ENCODE data around the gene LFNG. TPM values are rescaled to one million over a fixed set of nuclear protein-coding genes. Genes with fewer than 3 reads are reported as not detected.
"Not testable (repeated sequence)": the region's sequence is repeated elsewhere in the genome, so short reads cannot be mapped to it uniquely, and the experiment has no call there.

Gene LFNG
- total RNA-seq, 4 donors from 2014 or later: 17.9 to 162 (median 80.6) TPM

DNA sequence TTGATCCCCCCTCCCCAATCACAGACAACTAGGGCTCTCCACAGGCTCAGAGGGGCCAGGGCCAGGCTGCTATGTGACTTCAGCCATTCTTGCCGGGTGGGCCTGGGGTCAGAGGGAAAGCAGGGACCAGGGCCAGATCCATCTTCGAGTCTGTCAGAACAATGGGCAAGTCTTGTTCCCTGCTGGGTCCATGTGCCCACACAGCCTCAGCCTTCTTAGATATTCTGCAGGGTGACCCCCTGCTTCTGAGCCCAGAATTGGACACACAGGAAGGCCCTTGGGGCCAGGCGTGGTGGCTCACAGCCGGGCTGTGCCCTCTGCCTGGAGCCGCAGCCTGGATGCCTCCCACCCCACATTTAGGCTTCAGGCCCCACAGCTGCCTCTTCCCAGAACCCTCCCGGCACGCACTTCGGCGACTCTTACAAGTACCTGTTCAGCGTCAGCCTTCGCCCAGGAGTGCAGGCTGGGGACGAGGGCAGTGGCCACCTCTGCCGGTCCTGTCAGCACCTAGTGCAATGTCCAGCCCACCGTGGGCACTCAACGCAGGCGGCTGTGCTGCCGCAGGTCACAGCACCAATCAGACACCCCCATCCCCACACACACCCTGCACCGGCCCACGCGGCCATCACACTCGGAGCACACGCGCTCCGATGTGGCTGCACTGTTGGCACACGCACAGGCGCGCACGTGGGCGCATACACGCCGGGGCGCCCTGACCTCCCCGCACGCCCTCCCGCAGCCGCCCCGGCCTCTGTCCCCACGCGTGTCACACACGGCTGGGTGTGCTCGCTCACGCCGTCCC is 11.6 kb downstream of the LFNG start:
- H3K36me3 ChIP-seq; intact Hi-C loops (cut with DNase I; ENCODE audit: low total_unique reads); DNase-seq; H3K4me3 ChIP-seq; in situ Hi-C loops (cut with MboI; ENCODE audit: low pct_ligation_motif_present in 1 of 4, low pct_unique_long_range_greater_than_20kb in 1 of 4, low sequenced_read_pairs in 3 of 4); H3K9me3 ChIP-seq; H3K27me3 ChIP-seq: not testable (repeated sequence)
- H3K4me1 ChIP-seq: peaks cover 37 to 66% (median 53%) of the 10 kb centered on the region in 4 donors
- WGBS, 2 donors (ENCODE audit: low coverage in 1 of 2): 20 to 58% methylated on average over 6 to 18 of the region's 43 CpGs
- peak in 1 of 3 donors; percentile 32 for TF ChIP-seq POLR2AphosphoS5 (IDR thresholded peaks at IDR 0.05)
- H3K27ac ChIP-seq: peak overlapping the region; percentile 67 to 94 (median 84)

DNA sequence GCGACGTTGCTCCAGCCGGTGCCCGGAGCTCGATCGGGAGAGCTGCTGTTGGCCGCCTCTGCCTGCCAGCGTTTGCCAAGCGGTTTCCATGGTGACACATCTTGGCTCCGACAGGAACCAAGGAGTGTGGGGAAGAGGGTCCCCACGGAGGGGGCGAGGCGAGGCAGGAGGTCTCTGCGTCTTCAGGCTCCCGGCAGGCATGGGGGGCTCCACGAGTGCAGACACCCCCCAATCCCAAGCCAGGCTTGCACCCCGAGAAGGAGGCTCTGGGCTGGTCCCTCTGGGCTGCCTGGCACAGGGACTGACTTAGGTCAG is 12.2 kb downstream of the LFNG start:
- H3K27me3 ChIP-seq; intact Hi-C loops (cut with DNase I; ENCODE audit: low total_unique reads); H3K36me3 ChIP-seq; H3K4me3 ChIP-seq; in situ Hi-C loops (cut with MboI; ENCODE audit: low pct_ligation_motif_present in 1 of 4, low pct_unique_long_range_greater_than_20kb in 1 of 4, low sequenced_read_pairs in 3 of 4); DNase-seq; H3K9me3 ChIP-seq: not testable (repeated sequence)
- Histone ChIP-seq H3K27ac (peak overlapping the region in 3 of 4 donors; percentile 6 to 78 (median 67)), H3K4me1 (peaks cover 32 to 60% (median 47%) of the 10 kb centered on the region in 4 donors)
- 50% methylated on average over 3 of the region's 17 CpGs; no CpG with 5 or more reads in 1 of the 2 donors for WGBS, 2 donors (ENCODE audit: low coverage in 1 of 2)

DNA sequence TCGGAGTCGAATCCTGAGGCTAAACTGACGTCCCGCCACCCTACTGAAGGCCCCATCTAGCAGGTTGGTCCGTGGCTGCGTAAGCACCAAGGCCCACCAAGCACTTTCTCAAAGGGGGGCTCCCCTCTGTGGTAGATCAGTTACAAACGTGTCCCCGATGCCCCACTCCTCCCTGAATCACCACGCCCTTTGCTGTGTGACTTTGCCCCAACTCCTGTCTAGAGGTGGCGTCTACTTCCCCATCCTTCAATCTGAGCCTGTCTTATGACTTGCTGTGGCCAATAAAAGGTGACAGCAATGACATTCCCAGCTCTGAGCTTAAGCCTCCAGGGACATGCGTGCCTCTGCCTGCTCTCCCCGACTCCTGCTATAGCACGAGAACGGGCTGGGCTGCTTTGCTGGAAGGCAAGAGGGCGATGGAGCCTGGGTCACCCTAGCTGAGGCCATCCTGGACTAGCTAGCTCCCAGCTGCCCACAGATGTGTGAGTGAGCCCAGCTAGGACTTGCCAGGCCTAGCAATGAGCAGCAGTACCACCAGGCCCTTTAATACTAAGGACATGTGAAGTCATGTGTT is 12.7 kb downstream of the LFNG start:
- H3K4me3 ChIP-seq; H3K36me3 ChIP-seq; in situ Hi-C loops (cut with MboI; ENCODE audit: low pct_ligation_motif_present in 1 of 4, low pct_unique_long_range_greater_than_20kb in 1 of 4, low sequenced_read_pairs in 3 of 4); H3K27me3 ChIP-seq; H3K9me3 ChIP-seq; intact Hi-C loops (cut with DNase I; ENCODE audit: low total_unique reads): not testable (repeated sequence)
- Histone ChIP-seq H3K27ac (peak overlapping the region in 1 of 4 donors; percentile 78), H3K4me1 (peaks cover 27 to 55% (median 42%) of the 10 kb centered on the region in 4 donors)
- WGBS, 2 donors (ENCODE audit: low coverage in 1 of 2): 64% methylated on average over 9 of the region's 15 CpGs; no CpG with 5 or more reads in 1 of the 2 donors
- peak in 2 of 3 donors; percentile 28 to 46 for TF ChIP-seq POLR2AphosphoS5 (IDR thresholded peaks at IDR 0.05)
- DNase-seq: peak; percentile 58

DNA sequence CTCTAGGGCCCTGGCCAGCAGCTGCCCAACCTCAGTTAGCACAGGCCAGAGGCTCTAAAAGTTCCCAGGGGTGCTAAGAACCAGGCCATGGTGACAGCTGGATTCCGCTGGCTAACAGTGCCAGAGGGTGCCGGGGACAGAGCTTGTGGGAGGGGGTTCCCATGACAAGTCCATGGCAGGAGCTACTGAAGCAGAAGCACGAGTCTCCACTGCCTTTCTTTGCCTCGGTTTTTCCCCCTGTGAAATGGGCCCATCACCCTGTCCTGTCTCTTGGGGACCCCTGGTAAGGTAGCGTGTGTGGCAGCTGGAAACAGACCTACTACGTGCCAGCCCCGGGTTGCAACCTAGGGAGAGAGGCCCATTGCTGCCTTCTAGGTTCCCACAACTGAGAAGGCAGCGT is 13.2 kb downstream of the LFNG start:
- H3K27ac ChIP-seq; H3K36me3 ChIP-seq; intact Hi-C loops (cut with DNase I; ENCODE audit: low total_unique reads); H3K4me3 ChIP-seq; in situ Hi-C loops (cut with MboI; ENCODE audit: low pct_ligation_motif_present in 1 of 4, low pct_unique_long_range_greater_than_20kb in 1 of 4, low sequenced_read_pairs in 3 of 4); H3K27me3 ChIP-seq; DNase-seq; H3K9me3 ChIP-seq: not testable (repeated sequence)
- 78% methylated on average over 6 of the region's 8 CpGs; no CpG with 5 or more reads in 1 of the 2 donors for WGBS, 2 donors (ENCODE audit: low coverage in 1 of 2)
- H3K4me1 ChIP-seq: peaks cover 22 to 49% (median 37%) of the 10 kb centered on the region in 4 donors

- intact Hi-C loops (cut with DNase I; ENCODE audit: low total_unique reads); H3K27me3 ChIP-seq; in situ Hi-C loops (cut with MboI; ENCODE audit: low pct_ligation_motif_present in 1 of 4, low pct_unique_long_range_greater_than_20kb in 1 of 4, low sequenced_read_pairs in 3 of 4); H3K36me3 ChIP-seq; DNase-seq; H3K4me3 ChIP-seq; H3K9me3 ChIP-seq; H3K27ac ChIP-seq: not testable (repeated sequence)
- peaks cover 16 to 42% (median 32%) of the 10 kb centered on the region in 4 donors for H3K4me1 ChIP-seq
- WGBS, 2 donors (ENCODE audit: low coverage in 1 of 2): 65% methylated on average over 4 of the region's 8 CpGs; no CpG with 5 or more reads in 1 of the 2 donors
Measured at GRCh38 chr7:2533566-2533965, 14.0 kb downstream of the LFNG start.

GRCh38 chr7:2534214-2534613 is 14.6 kb downstream of the LFNG start:
- no CpG with 5 or more reads among the region's 34 CpGs for WGBS, 2 donors (ENCODE audit: low coverage in 1 of 2)
- H3K27ac ChIP-seq; DNase-seq; H3K9me3 ChIP-seq; H3K36me3 ChIP-seq; H3K4me3 ChIP-seq; intact Hi-C loops (cut with DNase I; ENCODE audit: low total_unique reads); in situ Hi-C loops (cut with MboI; ENCODE audit: low pct_ligation_motif_present in 1 of 4, low pct_unique_long_range_greater_than_20kb in 1 of 4, low sequenced_read_pairs in 3 of 4); H3K27me3 ChIP-seq: not testable (repeated sequence)
- peaks cover 10 to 35% (median 25%) of the 10 kb centered on the region in 4 donors for H3K4me1 ChIP-seq

DNA sequence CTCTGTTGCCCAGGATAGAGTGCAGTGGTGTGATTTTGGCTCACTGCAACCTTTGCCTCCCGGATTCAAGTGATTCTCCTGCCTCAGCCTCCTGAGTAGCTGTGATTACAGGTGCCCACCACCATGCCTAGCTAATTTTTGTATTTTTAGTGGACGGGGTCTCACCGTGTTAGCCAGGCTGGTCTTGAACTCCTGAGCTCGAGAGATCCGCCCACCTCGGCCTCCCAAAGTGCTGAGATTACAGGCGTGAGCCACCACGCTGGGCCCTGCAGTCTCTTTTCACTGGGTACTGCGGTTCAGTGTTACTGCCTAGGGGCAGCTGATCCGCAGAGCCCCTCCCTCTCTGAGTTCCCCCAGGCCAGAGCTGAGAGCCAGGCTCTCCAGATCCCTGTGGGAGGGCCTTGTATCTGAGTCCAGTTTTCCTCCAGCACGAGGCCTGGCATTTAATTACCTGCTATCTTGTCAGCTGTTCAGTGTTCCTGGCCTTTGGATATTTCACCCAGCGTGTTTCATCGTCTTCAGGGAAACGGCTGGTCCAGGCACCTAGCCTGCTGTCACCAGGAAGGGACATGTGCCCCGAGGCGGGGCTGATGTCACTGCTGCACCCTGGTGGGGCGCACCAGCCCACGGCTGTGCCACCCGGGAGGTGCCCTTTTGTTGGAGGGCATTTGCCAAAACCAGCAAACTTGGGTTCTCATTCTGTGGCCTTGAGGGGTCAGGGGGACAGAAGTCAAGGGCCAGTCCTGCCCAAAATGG is 16.5 kb downstream of the LFNG start:
- peaks cover 0 to 17% (median 8%) of the 10 kb centered on the region in 4 donors for H3K4me1 ChIP-seq
- in situ Hi-C loops (cut with MboI; ENCODE audit: low pct_ligation_motif_present in 1 of 4, low pct_unique_long_range_greater_than_20kb in 1 of 4, low sequenced_read_pairs in 3 of 4); intact Hi-C loops (cut with DNase I; ENCODE audit: low total_unique reads); DNase-seq; H3K27me3 ChIP-seq; H3K4me3 ChIP-seq; H3K36me3 ChIP-seq; H3K9me3 ChIP-seq; H3K27ac ChIP-seq: not testable (repeated sequence)
- 88% methylated on average over 12 of the region's 19 CpGs; no CpG with 5 or more reads in 1 of the 2 donors for WGBS, 2 donors (ENCODE audit: low coverage in 1 of 2)
